Measurements from ENCODE around the gene B9D1. TPM values are rescaled to one million over a fixed set of nuclear protein-coding genes. Genes with fewer than 3 reads are reported as not detected.
A peak's percentile ranks its signal among the peaks of the same experiment; 100 is the strongest.

Gene B9D1
- total RNA-seq, 1 experiment from 2014 or later: 11.5 TPM

GRCh38 chr17:19333132-19333440 is 29.4 kb downstream of the B9D1 start:
- Histone ChIP-seq H3K9me3 (no peaks in the 10 kb centered on the region), H3K36me3 (ENCODE audit: control insufficient read depth, insufficient read depth, low read length) (no peaks in the 10 kb centered on the region; the same call in none of the 2 replicates), H3K4me1 (peaks cover 14% of the 10 kb centered on the region), H3K4me3 (ENCODE audit: low read depth, low read length) (no peak overlapping the region), H3K27me3 (replicated peaks; ENCODE audit: control insufficient read depth, insufficient read depth, low read length) (no peaks in the 10 kb centered on the region)
- Mint-ChIP-seq H3K27me3 (ENCODE audit: insufficient read depth, unreplicated experiment) (no peaks in the 10 kb centered on the region), H3K9me3 (ENCODE audit: unreplicated experiment) (no peaks in the 10 kb centered on the region), H3K4me1 (ENCODE audit: low read depth, unreplicated experiment) (peaks cover 7% of the 10 kb centered on the region), H3K4me3 (ENCODE audit: unreplicated experiment) (no peak overlapping the region), H3K36me3 (ENCODE audit: insufficient read depth, unreplicated experiment) (peaks cover 24% of the 10 kb centered on the region), H3K27ac (ENCODE audit: unreplicated experiment) (no peak overlapping the region)
- CTCF ChIA-PET: no interaction called here
- POLR2A ChIA-PET: no interaction called here
- no peak for TF ChIP-seq CTCF (IDR thresholded peaks at IDR 0.05; ENCODE audit: insufficient read depth in 1 of 2, low read depth in 1 of 2, low read length in 1 of 2, severe bottlenecking in 1 of 2, unreplicated experiment in 1 of 2)
- no TSS peak for BruUV-seq (replicated peaks)
- DNase-seq: no peak
- intact Hi-C loops (cut with micrococcal nuclease; ENCODE audit: unreplicated experiment): no loop called here

DNA sequence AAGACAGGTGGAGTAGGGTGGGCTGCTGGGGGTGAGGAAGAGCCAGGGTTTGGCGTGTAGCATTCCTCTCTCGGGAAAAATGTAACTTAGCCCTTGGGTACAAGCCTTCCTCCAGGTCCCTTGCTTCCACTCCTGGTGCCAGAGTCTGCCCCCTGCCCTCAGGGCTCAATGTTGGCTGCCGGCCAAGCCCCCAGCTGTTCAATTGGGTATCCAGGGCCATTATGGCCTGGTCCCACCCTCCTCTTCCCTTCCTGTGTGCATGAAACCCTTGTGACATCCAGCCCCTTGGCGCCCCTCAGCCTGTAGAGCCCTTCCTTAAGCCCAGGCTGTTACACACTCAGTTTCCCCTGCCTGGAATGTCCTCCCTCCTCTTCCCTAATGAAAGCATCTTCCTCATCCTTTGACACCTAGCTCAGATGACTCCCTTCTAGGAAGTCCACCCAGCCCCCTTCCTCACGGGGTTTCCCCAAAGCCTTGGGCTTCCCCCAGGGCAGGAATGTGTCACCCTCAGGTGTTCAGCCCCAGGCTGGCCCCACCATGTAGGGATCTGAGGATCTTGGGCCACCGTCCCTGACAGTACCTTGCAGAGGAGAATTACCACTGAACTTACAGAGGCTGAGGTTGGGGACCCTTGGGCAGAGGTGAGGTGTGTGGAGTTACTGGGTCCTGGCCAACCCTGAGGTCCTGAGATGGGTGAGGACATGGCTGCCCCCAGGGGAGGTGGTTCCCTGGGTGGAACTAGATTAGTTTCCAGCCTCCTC is 30.0 kb downstream of the B9D1 start:
- no peak overlapping the region for H3K4me3 ChIP-seq (ENCODE audit: low read depth, low read length)
- H3K27me3 ChIP-seq (replicated peaks; ENCODE audit: control insufficient read depth, insufficient read depth, low read length): no peaks in the 10 kb centered on the region
- POLR2A ChIA-PET: no interaction called here
- intact Hi-C loops (cut with micrococcal nuclease; ENCODE audit: unreplicated experiment): no loop called here
- CTCF ChIA-PET: no interaction called here
- no TSS peak for BruUV-seq (replicated peaks)
- no peak overlapping the region for H3K27ac Mint-ChIP-seq (ENCODE audit: unreplicated experiment)
- no peaks in the 10 kb centered on the region for H3K9me3 ChIP-seq
- H3K27me3 Mint-ChIP-seq (ENCODE audit: insufficient read depth, unreplicated experiment): no peaks in the 10 kb centered on the region
- H3K36me3 ChIP-seq (ENCODE audit: control insufficient read depth, insufficient read depth, low read length): no peaks in the 10 kb centered on the region; the same call in none of the 2 replicates
- no peaks in the 10 kb centered on the region for H3K9me3 Mint-ChIP-seq (ENCODE audit: unreplicated experiment)
- peaks cover 7% of the 10 kb centered on the region for H3K4me1 Mint-ChIP-seq (ENCODE audit: low read depth, unreplicated experiment)
- peak in 1 of 2 experiments; percentile 40 for DNase-seq
- TF ChIP-seq CTCF (IDR thresholded peaks at IDR 0.05; ENCODE audit: insufficient read depth in 1 of 2, low read depth in 1 of 2, low read length in 1 of 2, severe bottlenecking in 1 of 2, unreplicated experiment in 1 of 2): no peak
- peaks cover 24% of the 10 kb centered on the region for H3K36me3 Mint-ChIP-seq (ENCODE audit: insufficient read depth, unreplicated experiment)
- H3K4me1 ChIP-seq: peaks cover 10% of the 10 kb centered on the region; the same call in 1 of the 2 replicates
- no peak overlapping the region for H3K4me3 Mint-ChIP-seq (ENCODE audit: unreplicated experiment)

DNA sequence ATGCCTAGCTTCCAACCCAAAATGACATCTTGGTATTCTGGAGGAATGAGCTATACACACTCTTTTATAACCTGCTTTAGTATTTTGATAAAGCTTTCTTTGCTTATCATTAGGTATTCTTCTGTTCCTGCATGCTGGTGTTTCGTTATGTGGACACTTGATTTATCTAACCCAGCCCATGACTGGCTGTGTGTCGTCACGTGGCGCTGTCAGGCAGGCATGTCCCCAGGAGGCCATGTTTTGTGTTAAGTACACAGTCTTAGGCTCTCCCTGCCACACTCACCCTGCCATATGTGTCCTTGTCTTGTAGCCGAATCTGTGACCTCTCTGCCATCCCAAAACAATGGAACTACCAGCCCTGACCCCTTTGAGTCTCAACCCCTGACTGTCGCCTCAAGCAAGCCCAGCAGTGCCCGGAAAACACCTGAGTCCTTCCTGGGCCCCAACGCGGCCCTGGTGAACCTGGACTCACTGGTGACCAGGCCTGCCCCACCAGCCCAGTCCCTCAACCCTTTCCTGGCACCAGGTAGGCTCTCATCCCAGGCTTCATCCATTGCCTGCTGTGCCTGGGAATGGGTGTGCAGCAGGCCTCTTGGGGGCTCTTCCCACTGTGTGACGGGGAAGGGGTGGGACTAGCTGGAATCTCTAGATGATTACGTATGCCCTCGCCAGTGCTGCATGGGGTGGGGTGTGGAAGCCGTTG is 30.8 kb downstream of the B9D1 start:
- no TSS peak for BruUV-seq (replicated peaks)
- H3K36me3 Mint-ChIP-seq (ENCODE audit: insufficient read depth, unreplicated experiment): peaks cover 29% of the 10 kb centered on the region
- Histone ChIP-seq H3K9me3 (no peaks in the 10 kb centered on the region), H3K4me3 (ENCODE audit: low read depth, low read length) (no peak overlapping the region), H3K4me1 (peaks cover 2% of the 10 kb centered on the region), H3K27me3 (replicated peaks; ENCODE audit: control insufficient read depth, insufficient read depth, low read length) (no peaks in the 10 kb centered on the region), H3K36me3 (ENCODE audit: control insufficient read depth, insufficient read depth, low read length) (no peaks in the 10 kb centered on the region; the same call in none of the 2 replicates)
- intact Hi-C loops (cut with micrococcal nuclease; ENCODE audit: unreplicated experiment): no loop called here
- TF ChIP-seq CTCF (IDR thresholded peaks at IDR 0.05; ENCODE audit: insufficient read depth in 1 of 2, low read depth in 1 of 2, low read length in 1 of 2, severe bottlenecking in 1 of 2, unreplicated experiment in 1 of 2): no peak
- H3K9me3 Mint-ChIP-seq (ENCODE audit: unreplicated experiment): no peaks in the 10 kb centered on the region
- DNase-seq: peak in 1 of 2 experiments; percentile 16
- peaks cover 8% of the 10 kb centered on the region for H3K4me1 Mint-ChIP-seq (ENCODE audit: low read depth, unreplicated experiment)
- no peak overlapping the region for H3K27ac Mint-ChIP-seq (ENCODE audit: unreplicated experiment)
- ChIA-PET POLR2A (no interaction called here), CTCF (interaction anchor here (0.6 kb wide), 1 partner anchor 40 kb away, joined by 5 read pairs; no protein-coding TSS in a partner anchor)
- no peak overlapping the region for H3K4me3 Mint-ChIP-seq (ENCODE audit: unreplicated experiment)
- H3K27me3 Mint-ChIP-seq (ENCODE audit: insufficient read depth, unreplicated experiment): no peaks in the 10 kb centered on the region

Measured in Caco-2 (cell line).